Right lobe of liver (tissue), 6 donors: ENCODE data around the gene WDR48. TPM values are rescaled to one million over a fixed set of nuclear protein-coding genes. Genes with fewer than 3 reads are reported as not detected.

ENCODE experiments used
- ATAC-seq, 4 donors: fragments of 200-7000 bp; cut with Tn5 transposase; one replicate each; pipeline ENCODE4 v1.9.1; 2020; ENCODE audit warnings: mild to moderate bottlenecking in 4 of 4, moderate library complexity in 4 of 4
- DNase-seq, 3 donors: peaks; one replicate each; pipeline ENCODE4 v3.0.0-alpha.2; 2020
- H3K27ac ChIP-seq, 3 donors: fragments of 200-600 bp; one replicate each; pipeline ENCODE4 v1.8.0; 2022
- H3K27me3 ChIP-seq, 2 donors: fragments of 200-600 bp; one replicate each; pipeline ENCODE4 v1.8.0; 2022
- H3K36me3 ChIP-seq, 4 donors: fragments of 200-600 bp; sonication (generic) in 1 of 4; one replicate each; pipeline versions ENCODE4 v1.5.1 to v1.8.0; 2017 to 2022; ENCODE audit warnings: control low read depth in 1 of 4
- H3K4me1 ChIP-seq, 4 donors: fragments of 200-600 bp; sonication (generic) in 1 of 4; one replicate each; pipeline versions ENCODE4 v1.5.1 to v1.8.0; 2017 to 2022; ENCODE audit warnings: control low read depth in 1 of 4
- H3K4me3 ChIP-seq, 3 donors: fragments of 200-600 bp; one replicate each; pipeline ENCODE4 v1.8.0; 2022
- H3K9me3 ChIP-seq, 4 donors: fragments of 200-600 bp; sonication (generic) in 1 of 4; one replicate each; pipeline versions ENCODE4 v1.5.1 to v1.8.0; 2017 to 2022; ENCODE audit warnings: control low read depth in 1 of 4
- CTCF ChIP-seq, 4 donors: fragments of 200-600 bp in 3 of 4; fragments of 450-650 bp in 1 of 4; IDR thresholded peaks; one replicate each; pipeline versions ENCODE4 v1.5.1 to v1.8.0; 2016 to 2022; ENCODE audit warnings: antibody characterized with exemption in 4 of 4, mild to moderate bottlenecking in 2 of 4
- POLR2A ChIP-seq: fragments of 450-650 bp; IDR thresholded peaks from one replicate; pipeline ENCODE4 v1.6.1; 2017; ENCODE audit warnings: antibody characterized with exemption, mild to moderate bottlenecking
- WGBS: methylation state at CpG from one replicate; pipeline ENCODE4 v1.1.6; 2018; ENCODE audit warnings: low coverage, low lambda C conversion rate; ENCODE audit not compliant: insufficient coverage; ENCODE audit errors: missing lambda C conversion rate; 5-methylcytosine and 5-hydroxymethylcytosine counted together
- intact Hi-C, 2 donors: fragments of 100-400 bp; cut with DNase I; formaldehyde crosslinking; loops; one replicate each; pipeline versions ENCODE4 v1.11.2 to v1.14.1; 2022
- total RNA-seq, 6 experiments: library from RNA; depleted of rRNA in 2 of 6; stranded (reverse); fragments of >200 nt in 2 of 6; fragmentation: NEBNext Ultra II Directional in 3 of 6; extraction: Animal tissue kit (Norgen Biotek cat#: 25700) in 3 of 6; gene quantifications; one replicate each; pipeline versions ENCODE4 v1.1.0 to v1.2.4, GENCODE V29; 2016 to 2023
- donor health status: DM: no; HTN: yes; CAD: no.
- donor health status: DM: no; HTN: no; CAD: no.
- donor health status: DM: no; HTN: no; CAD: no.
- donor health status: DM: no; HTN: yes; CAD: no.
- donor health status: DM: no; HTN: yes; CAD: no.

Gene WDR48
- total RNA-seq, 6 experiments from 2014 or later: 11.3 to 21.9 (median 18.3) TPM

- 62% methylated on average over 4 of the region's 5 CpGs for WGBS
- H3K9me3 ChIP-seq: no peaks in the 10 kb centered on the region
Observed at GRCh38 chr3:39118931-39119660, 67.3 kb downstream of the WDR48 start.

GRCh38 chr3:39121621-39122020 lies 69.8 kb downstream of the WDR48 start:
- intact Hi-C loops: loop anchor here in 1 of 2 donors (10.0 kb wide), 1 partner anchor 163 kb away; the partner anchor contains the start of gene CX3CR1
- WGBS: 56% methylated on average over 1 of the region's 2 CpGs
- H3K27ac ChIP-seq: no peak overlapping the region

More at GRCh38 chr3:39118931-39119660, 67.3 kb downstream of the WDR48 start:
- DNase-seq (no peak), ATAC-seq (peak; percentile 48 to 89 (median 65))
- intact Hi-C loops: no loop called here
- Histone ChIP-seq H3K27me3 (no peaks in the 10 kb centered on the region), H3K4me1 (peaks cover 0 to 9% (median 0%) of the 10 kb centered on the region in 4 donors), H3K36me3 (no peaks in the 10 kb centered on the region), H3K4me3 (no peak overlapping the region), H3K27ac (no peak overlapping the region)
- TF ChIP-seq CTCF (IDR thresholded peaks at IDR 0.05) (no peak), POLR2A (no peak)

GRCh38 chr3:39122813-39123212 lies 71.0 kb downstream of the WDR48 start:
- WGBS: no CpG with 5 or more reads among the region's 1 CpG
- intact Hi-C loops: loop anchor here in 1 of 2 donors (10.0 kb wide), 1 partner anchor 162 kb away; the partner anchor contains the start of gene CX3CR1
- Histone ChIP-seq H3K9me3 (no peaks in the 10 kb centered on the region), H3K36me3 (no peaks in the 10 kb centered on the region), H3K27me3 (no peaks in the 10 kb centered on the region), H3K4me3 (no peak overlapping the region), H3K27ac (no peak overlapping the region), H3K4me1 (peaks cover 0 to 14% (median 2%) of the 10 kb centered on the region in 4 donors)
- ATAC-seq (no peak), DNase-seq (no peak)
- TF ChIP-seq POLR2A (no peak), CTCF (IDR thresholded peaks at IDR 0.05) (no peak)

More at GRCh38 chr3:39121621-39122020, 69.8 kb downstream of the WDR48 start:
- no peaks in the 10 kb centered on the region for H3K27me3 ChIP-seq
- no peak overlapping the region for H3K4me3 ChIP-seq
- TF ChIP-seq POLR2A (no peak), CTCF (IDR thresholded peaks at IDR 0.05) (no peak)
- H3K4me1 ChIP-seq: peaks cover 0 to 14% (median 2%) of the 10 kb centered on the region in 4 donors
- no peak for ATAC-seq
- no peaks in the 10 kb centered on the region for H3K9me3 ChIP-seq
- no peaks in the 10 kb centered on the region for H3K36me3 ChIP-seq
- no peak for DNase-seq

GRCh38 chr3:39124876-39125840 lies 73.3 kb downstream of the WDR48 start:
- Histone ChIP-seq H3K27me3 (no peaks in the 10 kb centered on the region), H3K9me3 (no peaks in the 10 kb centered on the region), H3K36me3 (no peaks in the 10 kb centered on the region), H3K27ac (no peak overlapping the region), H3K4me1 (peaks cover 0 to 6% (median 2%) of the 10 kb centered on the region in 4 donors), H3K4me3 (no peak overlapping the region)
- DNase-seq (no peak), ATAC-seq (peak; percentile 27 to 45 (median 34))
- intact Hi-C loops: loop anchor here in 1 of 2 donors (10.0 kb wide), 1 partner anchor 160 kb away; the partner anchor contains the start of gene CX3CR1
- WGBS: 76% methylated on average over 3 of the region's 5 CpGs
- TF ChIP-seq POLR2A (no peak), CTCF (IDR thresholded peaks at IDR 0.05) (peak in 3 of 4 donors; percentile 18 to 26 (median 18))
